ENCODE results near the gene EVC. TPM values are rescaled to one million over a fixed set of nuclear protein-coding genes. Genes with fewer than 3 reads are reported as not detected.

Gene EVC
- total and polyA plus RNA-seq, 2 experiments from 2014 or later: 2.5 to 45.3 TPM

DNA sequence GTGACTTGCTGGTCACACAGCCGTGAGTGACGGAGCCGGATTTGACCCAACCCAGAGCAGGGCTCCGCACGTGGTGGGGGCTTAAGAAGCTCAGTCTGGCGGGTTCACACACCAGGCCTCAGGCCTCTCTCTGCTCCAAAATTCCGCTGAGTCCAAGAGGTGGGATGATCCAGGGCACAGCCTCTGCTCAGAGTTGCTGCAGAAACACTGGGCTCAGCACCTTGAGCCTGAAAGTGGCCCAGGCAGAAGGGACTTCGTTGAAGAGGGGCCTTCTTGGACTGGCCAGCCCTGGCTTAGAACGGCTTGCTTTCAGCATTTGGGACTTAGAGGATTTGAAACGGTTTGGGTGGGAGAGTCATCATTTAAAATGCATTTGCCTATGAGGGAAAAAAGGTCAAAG, 21.2 kb downstream of the EVC start:
- DNase-seq (ENCODE audit: low read depth in 1 of 2, low spot score in 1 of 2): no peak
- H3K27ac ChIP-seq: no peak overlapping the region
- H3K4me1 ChIP-seq (ENCODE audit: low read depth): no peaks in the 10 kb centered on the region
- TF ChIP-seq, protein P1, sequence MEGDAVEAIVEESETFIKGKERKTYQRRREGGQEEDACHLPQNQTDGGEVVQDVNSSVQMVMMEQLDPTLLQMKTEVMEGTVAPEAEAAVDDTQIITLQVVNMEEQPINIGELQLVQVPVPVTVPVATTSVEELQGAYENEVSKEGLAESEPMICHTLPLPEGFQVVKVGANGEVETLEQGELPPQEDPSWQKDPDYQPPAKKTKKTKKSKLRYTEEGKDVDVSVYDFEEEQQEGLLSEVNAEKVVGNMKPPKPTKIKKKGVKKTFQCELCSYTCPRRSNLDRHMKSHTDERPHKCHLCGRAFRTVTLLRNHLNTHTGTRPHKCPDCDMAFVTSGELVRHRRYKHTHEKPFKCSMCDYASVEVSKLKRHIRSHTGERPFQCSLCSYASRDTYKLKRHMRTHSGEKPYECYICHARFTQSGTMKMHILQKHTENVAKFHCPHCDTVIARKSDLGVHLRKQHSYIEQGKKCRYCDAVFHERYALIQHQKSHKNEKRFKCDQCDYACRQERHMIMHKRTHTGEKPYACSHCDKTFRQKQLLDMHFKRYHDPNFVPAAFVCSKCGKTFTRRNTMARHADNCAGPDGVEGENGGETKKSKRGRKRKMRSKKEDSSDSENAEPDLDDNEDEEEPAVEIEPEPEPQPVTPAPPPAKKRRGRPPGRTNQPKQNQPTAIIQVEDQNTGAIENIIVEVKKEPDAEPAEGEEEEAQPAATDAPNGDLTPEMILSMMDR (IDR thresholded peaks at IDR 0.05; ENCODE audit: low read depth, low read length): no peak
- peaks cover 8% of the 10 kb centered on the region for H3K36me3 ChIP-seq
- H3K9me3 ChIP-seq (ENCODE audit: low read depth): no peaks in the 10 kb centered on the region
- H3K4me3 ChIP-seq: no peak overlapping the region
- no peaks in the 10 kb centered on the region for H3K27me3 ChIP-seq

DNA sequence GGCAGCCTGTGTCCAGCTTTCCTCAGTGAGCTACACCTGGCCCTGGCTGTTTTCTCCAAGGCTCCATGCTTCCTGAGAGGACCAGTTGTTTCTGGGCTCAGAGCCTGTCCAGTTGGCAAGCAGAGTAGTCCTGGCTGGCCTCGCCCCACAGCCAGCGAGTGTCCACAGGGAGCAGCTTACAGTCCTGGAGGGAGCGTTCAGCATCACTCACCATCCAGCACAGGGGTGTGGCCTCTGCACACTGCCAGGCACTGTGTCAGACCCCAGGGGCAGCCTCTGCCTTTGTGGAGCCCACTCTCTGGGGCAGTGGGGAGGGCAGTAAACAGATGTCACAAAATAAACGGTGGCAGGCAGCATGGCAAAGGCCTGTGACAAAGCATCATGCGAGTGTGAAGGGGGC, 23.9 kb downstream of the EVC start:
- Histone ChIP-seq H3K36me3 (peaks cover 8% of the 10 kb centered on the region), H3K4me1 (ENCODE audit: low read depth) (no peaks in the 10 kb centered on the region), H3K27ac (no peak overlapping the region), H3K4me3 (no peak overlapping the region), H3K27me3 (no peaks in the 10 kb centered on the region), H3K9me3 (ENCODE audit: low read depth) (no peaks in the 10 kb centered on the region)
- TF ChIP-seq, protein P1 (IDR thresholded peaks at IDR 0.05; ENCODE audit: low read depth, low read length): no peak
- DNase-seq (ENCODE audit: low read depth in 1 of 2, low spot score in 1 of 2): no peak

DNA sequence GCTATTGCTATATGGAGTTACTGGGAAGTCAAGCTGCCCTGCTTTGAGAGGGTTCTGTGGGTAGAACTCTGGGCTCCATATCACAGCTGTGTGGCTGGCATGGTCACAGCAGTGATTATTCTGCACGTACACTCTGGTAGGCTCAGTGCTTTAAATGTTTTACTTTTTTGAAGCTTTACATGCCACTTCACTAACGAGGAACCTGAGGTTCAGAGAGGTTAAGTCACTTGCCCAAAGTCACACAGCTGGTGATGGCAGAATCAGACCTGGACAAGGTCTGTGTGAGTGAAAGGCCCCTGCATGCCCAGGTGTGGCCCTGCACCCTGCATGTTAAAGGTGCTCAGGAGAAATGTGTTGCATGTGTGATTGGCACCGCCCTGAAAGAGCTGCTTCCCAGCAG, 24.5 kb downstream of the EVC start:
- Histone ChIP-seq H3K27ac (no peak overlapping the region), H3K4me3 (no peak overlapping the region), H3K27me3 (no peaks in the 10 kb centered on the region), H3K9me3 (ENCODE audit: low read depth) (no peaks in the 10 kb centered on the region), H3K36me3 (peaks cover 8% of the 10 kb centered on the region), H3K4me1 (ENCODE audit: low read depth) (no peaks in the 10 kb centered on the region)
- DNase-seq (ENCODE audit: low read depth in 1 of 2, low spot score in 1 of 2): no peak
- TF ChIP-seq, protein P1 (IDR thresholded peaks at IDR 0.05; ENCODE audit: low read depth, low read length): no peak

DNA sequence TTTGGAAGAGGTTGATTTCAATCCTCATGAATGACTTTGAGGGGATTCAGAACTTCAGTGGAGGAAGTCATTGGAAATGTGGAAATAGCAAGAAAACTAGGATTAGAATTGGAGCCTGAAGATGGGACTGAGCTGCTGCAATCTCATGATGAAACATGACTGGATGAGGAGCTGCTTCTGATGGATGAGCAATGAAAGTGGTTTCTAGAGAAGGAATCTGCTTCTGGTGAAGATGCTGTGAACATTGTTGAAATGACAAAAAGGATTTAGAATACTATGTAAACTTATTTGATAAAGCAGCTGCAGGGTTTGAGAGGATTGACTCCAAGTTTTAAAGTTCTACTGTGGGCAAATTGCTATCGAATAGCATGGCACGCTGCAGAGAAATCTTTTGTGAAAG, 27.1 kb downstream of the EVC start:
- Histone ChIP-seq H3K4me1 (ENCODE audit: low read depth) (no peaks in the 10 kb centered on the region), H3K9me3 (ENCODE audit: low read depth) (no peaks in the 10 kb centered on the region), H3K36me3 (peaks cover 15% of the 10 kb centered on the region), H3K27ac (no peak overlapping the region), H3K27me3 (no peaks in the 10 kb centered on the region), H3K4me3 (no peak overlapping the region)
- DNase-seq (ENCODE audit: low read depth in 1 of 2, low spot score in 1 of 2): no peak
- TF ChIP-seq, protein P1 (IDR thresholded peaks at IDR 0.05; ENCODE audit: low read depth, low read length): no peak

DNA sequence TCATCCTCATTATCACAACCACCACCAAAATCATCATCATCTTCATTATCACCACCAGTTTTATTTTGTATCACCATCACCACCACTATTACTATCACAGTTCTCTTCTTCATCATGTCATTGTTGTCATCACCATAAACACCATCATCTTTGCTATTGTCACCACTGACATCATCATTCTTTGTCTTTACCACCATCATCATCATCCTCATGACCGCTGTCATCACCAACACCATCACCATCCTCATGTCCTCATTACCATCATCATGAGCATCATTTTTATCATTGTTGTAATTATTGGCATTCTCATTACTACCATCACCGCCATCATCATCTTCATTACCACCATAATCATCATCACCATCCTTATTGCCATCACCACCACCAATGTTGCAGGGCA, 31.4 kb downstream of the EVC start:
- TF ChIP-seq, protein P1 (IDR thresholded peaks at IDR 0.05; ENCODE audit: low read depth, low read length): no peak
- Histone ChIP-seq H3K27me3 (no peaks in the 10 kb centered on the region), H3K27ac (no peak overlapping the region), H3K36me3 (peaks cover 24% of the 10 kb centered on the region), H3K4me1 (ENCODE audit: low read depth) (no peaks in the 10 kb centered on the region), H3K9me3 (ENCODE audit: low read depth) (no peaks in the 10 kb centered on the region), H3K4me3 (no peak overlapping the region)
- no peak for DNase-seq (ENCODE audit: low read depth in 1 of 2, low spot score in 1 of 2)

DNA sequence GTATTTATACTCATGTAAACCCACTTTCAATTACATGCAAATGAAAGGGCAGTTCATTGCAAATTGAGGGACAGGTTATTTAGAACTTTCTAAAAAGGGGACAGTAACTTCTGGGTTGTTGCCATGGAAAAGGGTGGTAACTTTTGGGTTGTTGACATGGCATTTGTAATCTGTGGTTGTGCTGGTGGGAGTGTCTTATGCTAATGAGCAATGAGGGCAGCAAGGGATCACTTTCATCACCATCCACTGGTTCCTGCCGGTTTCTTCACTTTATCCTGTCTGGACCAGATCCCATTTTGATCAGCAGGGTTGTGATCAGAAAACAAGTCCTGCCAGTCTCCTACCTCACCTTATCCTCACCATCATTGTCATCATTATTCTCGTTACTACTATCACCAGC, 32.0 kb downstream of the EVC start:
- no peak for DNase-seq (ENCODE audit: low read depth in 1 of 2, low spot score in 1 of 2)
- Histone ChIP-seq H3K36me3 (peaks cover 24% of the 10 kb centered on the region), H3K27ac (no peak overlapping the region), H3K9me3 (ENCODE audit: low read depth) (no peaks in the 10 kb centered on the region), H3K27me3 (no peaks in the 10 kb centered on the region), H3K4me3 (no peak overlapping the region), H3K4me1 (ENCODE audit: low read depth) (no peaks in the 10 kb centered on the region)
- TF ChIP-seq, protein P1 (IDR thresholded peaks at IDR 0.05; ENCODE audit: low read depth, low read length): no peak

Data from cardiac muscle cell (in vitro differentiated cells and primary cell).